DMS114 treated with DMSO at 0.1 percent for 48 hours (cell line): ENCODE results near the gene CD200.

Experiments used
- DNase-seq: peaks from one replicate; lab custom pipeline; 2025; ENCODE audit not compliant: unreplicated experiment; lab: John Stamatoyannopoulos, UW

CD200 gene

GRCh38 chr3:112333002-112333380 is at the start of gene CD200:
CD200 (plus strand) TSS chr3:112333156; CDS start chr3:112333213, 57 bp downstream.
- no peak for DNase-seq

- no peak for DNase-seq
These were observed 43.9 kb upstream of the CD200 start for GRCh38 chr3:112289011-112289410.

- DNase-seq = no peak
These were observed 39.3 kb upstream of the CD200 start, which contains the start of gene SLC9C1 for GRCh38 chr3:112293368-112294321. SLC9C1 (minus strand) TSS chr3:112294216; CDS start chr3:112286791, 7,425 bp downstream.

- no peak for DNase-seq
These were observed 35.2 kb upstream of the CD200 start for GRCh38 chr3:112297714-112298113.

GRCh38 chr3:112298781-112299180 is 34.2 kb upstream of the CD200 start:
- no peak for DNase-seq

- DNase-seq = no peak
These were observed 30.7 kb upstream of the CD200 start for GRCh38 chr3:112302150-112302830.

- no peak for DNase-seq
These were observed 29.8 kb upstream of the CD200 start for GRCh38 chr3:112302881-112303763.

- no peak for DNase-seq
These were observed 29.1 kb upstream of the CD200 start for GRCh38 chr3:112303764-112304325.

GRCh38 chr3:112304611-112305010 is 28.3 kb upstream of the CD200 start:
- DNase-seq = no peak

GRCh38 chr3:112306825-112307224 is 26.1 kb upstream of the CD200 start:
- DNase-seq = no peak

- no peak for DNase-seq
These were observed 25.4 kb upstream of the CD200 start for GRCh38 chr3:112307557-112307956.

GRCh38 chr3:112308151-112308911 is 24.6 kb upstream of the CD200 start:
- DNase-seq = no peak

GRCh38 chr3:112314649-112315048 is 18.3 kb upstream of the CD200 start:
- DNase-seq = no peak

- no peak for DNase-seq
These were observed 17.2 kb upstream of the CD200 start for GRCh38 chr3:112315791-112316190.

- no peak for DNase-seq
These were observed 13.3 kb upstream of the CD200 start for GRCh38 chr3:112319516-112320276.

- no peak for DNase-seq
These were observed 12.3 kb upstream of the CD200 start for GRCh38 chr3:112320691-112321090.

- no peak for DNase-seq
These were observed 10.9 kb upstream of the CD200 start for GRCh38 chr3:112321867-112322652.

- DNase-seq = peak; percentile 68
These were observed 5.5 kb upstream of the CD200 start for GRCh38 chr3:112327371-112327951.
